ENCODE measurements around the gene TSC22D4. TPM values are rescaled to one million over a fixed set of nuclear protein-coding genes. Genes with fewer than 3 reads are reported as not detected.

Gene TSC22D4
- total and polyA plus RNA-seq, 9 of the 15 experiments (the other 6 are each of a cell fraction or from before 2014, with no cell fraction given) = 0.37 to 107 (median 28.7) TPM

GRCh38 chr7:100428199-100428966 is 50.6 kb downstream of the TSC22D4 start, which contains the start of gene ZCWPW1 (continued):
- TF ChIP-seq PBX2 (CRISPR knock-in tag; IDR thresholded peaks at IDR 0.05; ENCODE audit: low read depth) = no peak
- TF ChIP-seq PBX2 (tag; conservative IDR thresholded peaks at IDR 0.05; ENCODE audit: low read depth) = no peak; the same call in 1 of the 2 replicates
- no peak for TF ChIP-seq MBD1 (CRISPR knock-in tag; IDR thresholded peaks at IDR 0.05)
- TF ChIP-seq LEF1 (IDR thresholded peaks at IDR 0.05) = no peak; the same call in 1 of the 2 replicates
- TF ChIP-seq ILK (tag; IDR thresholded peaks at IDR 0.05; ENCODE audit: borderline replicate concordance, low read depth) = no peak
- TF ChIP-seq ZFX (CRISPR knock-in tag; IDR thresholded peaks at IDR 0.05) = peak; percentile 95
- TF ChIP-seq HIVEP1 (CRISPR knock-in tag; IDR thresholded peaks at IDR 0.05) = no peak; the same call in 1 of the 2 replicates
- TF ChIP-seq ZNF699 (CRISPR knock-in tag; IDR thresholded peaks at IDR 0.05; ENCODE audit: insufficient replicate concordance) = no peak
- TF ChIP-seq SMARCB1 (IDR thresholded peaks at IDR 0.05; ENCODE audit: insufficient read length, low read depth) = no peak
- peak; percentile 73 for TF ChIP-seq SPI1 (IDR thresholded peaks at IDR 0.05; ENCODE audit: borderline replicate concordance, low read depth, low read length)
- TF ChIP-seq ZNF318 (IDR thresholded peaks at IDR 0.05; ENCODE audit: borderline replicate concordance in 1 of 2, low read depth in 1 of 2) = peak in 1 of 2 experiments; percentile 20; a peak in 1 of 4 replicates
- no peak for TF ChIP-seq SRSF7 (optimal IDR thresholded peaks at IDR 0.05; ENCODE audit: low read depth, low read length)
- TF ChIP-seq SRSF9 (IDR thresholded peaks at IDR 0.05; ENCODE audit: borderline replicate concordance, low read depth, low read length) = no peak
- no peak for TF ChIP-seq CBX2 (IDR thresholded peaks at IDR 0.05; ENCODE audit: insufficient read depth, low read length, poor library complexity, severe bottlenecking)

All from K562 (cell line).